GOT3 (cell line): ENCODE results near the gene DEDD2.

ENCODE experiments used
- DNase-seq: peaks from one replicate; lab custom pipeline; 2025; ENCODE audit warnings: mixed read lengths; lab: John Stamatoyannopoulos, UW

Gene DEDD2

GRCh38 chr19:42248270-42249148, 31.0 kb upstream of the DEDD2 start:
- no peak for DNase-seq

GRCh38 chr19:42247640-42248199, 30.2 kb upstream of the DEDD2 start:
- DNase-seq, result no peak

DNA sequence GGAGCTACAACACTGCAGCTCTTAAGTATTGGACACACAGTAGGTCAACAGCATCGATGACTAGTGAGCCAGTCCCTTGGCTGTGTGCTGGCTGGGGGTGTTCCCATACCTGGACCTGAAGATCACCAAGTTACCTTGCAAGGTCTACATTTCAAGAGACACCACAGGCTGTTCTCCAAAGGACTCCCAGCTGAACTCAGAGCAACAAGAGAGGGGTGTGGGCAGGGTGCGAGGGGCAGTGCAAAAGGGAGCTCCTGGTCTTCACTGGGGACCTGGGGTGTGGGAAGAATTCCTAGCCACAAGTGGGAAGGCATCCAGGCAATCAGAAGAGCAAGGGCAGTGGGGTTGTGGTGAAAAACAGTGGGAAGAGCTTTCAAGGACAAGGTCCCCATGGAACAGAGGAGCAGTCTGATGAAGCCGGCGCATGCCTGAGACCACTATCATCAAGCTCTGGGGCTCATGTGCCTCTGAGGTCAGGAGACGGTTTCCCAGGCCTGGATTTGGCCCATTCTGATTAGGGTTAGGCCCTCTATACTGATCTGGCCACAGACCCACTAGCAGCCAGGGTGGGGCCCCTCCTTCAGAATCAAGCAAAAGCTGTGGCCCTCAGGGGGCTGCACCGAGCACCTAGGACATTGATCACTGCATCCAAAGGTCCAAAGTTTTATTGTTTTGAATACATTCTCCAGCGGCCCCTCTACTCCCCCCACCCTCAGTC, 29.6 kb upstream of the DEDD2 start:
- no peak for DNase-seq

DNA sequence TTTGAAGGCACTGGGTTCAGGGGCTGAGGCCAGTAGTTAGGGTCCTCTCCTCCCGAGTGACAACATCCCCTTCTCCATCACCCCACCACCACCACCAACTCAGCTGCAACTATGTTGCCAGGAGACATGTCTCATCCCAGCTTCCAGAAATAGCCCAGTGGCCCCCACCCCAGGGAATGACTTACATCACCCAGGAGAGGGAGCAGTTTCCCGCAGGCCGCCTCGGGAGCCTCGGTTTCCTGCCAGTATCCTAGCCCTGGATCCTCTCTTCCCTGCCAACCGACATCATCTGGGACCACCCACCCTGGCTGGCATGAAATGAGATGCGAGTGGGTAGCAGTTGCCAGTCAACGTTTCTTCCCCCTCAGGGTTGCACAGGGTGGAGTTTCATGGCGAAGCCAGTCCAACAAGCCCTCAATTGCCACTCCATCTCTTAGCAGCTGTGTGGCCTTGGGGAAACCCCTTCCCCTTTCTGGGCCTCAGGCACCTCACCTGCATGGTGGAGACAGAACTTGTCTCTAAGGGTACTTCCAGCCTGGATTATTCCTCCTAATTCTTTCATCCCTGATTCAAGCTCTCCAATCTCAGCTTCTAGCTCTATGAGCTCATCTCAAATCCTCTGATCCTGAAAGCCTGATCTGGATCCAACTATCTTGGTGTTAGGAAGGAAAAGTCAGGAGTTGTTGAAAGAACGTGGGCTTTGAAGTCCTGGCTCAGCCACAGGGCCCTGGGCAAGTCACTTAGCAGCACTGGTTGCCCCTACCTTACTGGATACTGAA, 28.9 kb upstream of the DEDD2 start:
- DNase-seq, result no peak

- no peak for DNase-seq
Observed at GRCh38 chr19:42245231-42245630, 27.8 kb upstream of the DEDD2 start.

- DNase-seq, result peak; percentile 72
Observed at GRCh38 chr19:42244347-42245220, 27.1 kb upstream of the DEDD2 start.

DNA sequence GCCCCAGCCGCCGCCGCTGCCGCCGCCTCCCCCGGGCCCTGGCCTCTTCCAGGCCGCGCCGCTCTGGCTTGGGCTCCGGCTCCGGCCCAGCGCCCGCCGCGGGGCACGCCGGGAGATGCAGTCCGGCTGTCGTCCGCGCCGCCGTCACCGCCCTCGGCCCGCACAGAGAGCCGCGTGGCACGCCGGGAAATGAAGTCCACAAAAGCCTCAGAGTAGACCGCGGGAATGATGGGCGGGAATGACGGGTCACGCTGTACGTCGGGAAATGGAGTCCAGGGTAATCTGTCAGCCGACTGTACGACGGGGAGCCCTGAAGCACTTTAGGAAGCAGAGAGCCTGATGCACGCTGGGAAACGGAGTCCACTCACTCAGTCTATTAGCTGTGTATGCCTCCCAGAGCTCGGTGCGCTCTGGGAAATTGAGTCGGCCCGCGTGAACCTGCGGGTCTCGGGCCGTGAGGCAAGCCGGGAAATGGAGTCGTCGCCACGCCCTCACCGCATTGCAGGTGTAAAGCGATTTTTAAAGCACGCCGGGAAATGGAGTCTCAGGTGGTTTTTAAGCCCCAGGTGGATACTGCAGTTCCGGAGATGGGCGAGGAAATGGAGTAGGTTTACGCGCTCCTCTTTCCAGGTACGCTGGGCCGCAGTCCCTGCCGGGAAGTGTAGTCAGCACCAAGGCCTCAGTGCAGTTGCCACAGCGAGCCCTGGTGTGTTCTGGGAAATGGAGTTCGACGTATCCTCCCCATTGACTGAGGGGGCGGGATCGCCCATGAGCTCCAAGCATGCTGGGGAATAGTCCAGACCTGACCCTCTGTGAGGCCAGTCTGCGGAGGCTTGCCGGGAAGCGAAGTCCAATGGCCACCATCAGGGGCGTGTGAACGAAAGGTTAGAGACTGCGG, 25.3 kb upstream of the DEDD2 start, which contains the start of gene GSK3A:
TSS of gene GSK3A (minus strand) at position 91 of the 898 bp plus-strand sequence. CDS start 137 bp downstream, outside the sequence.
- DNase-seq, result peak; percentile 94

DNA sequence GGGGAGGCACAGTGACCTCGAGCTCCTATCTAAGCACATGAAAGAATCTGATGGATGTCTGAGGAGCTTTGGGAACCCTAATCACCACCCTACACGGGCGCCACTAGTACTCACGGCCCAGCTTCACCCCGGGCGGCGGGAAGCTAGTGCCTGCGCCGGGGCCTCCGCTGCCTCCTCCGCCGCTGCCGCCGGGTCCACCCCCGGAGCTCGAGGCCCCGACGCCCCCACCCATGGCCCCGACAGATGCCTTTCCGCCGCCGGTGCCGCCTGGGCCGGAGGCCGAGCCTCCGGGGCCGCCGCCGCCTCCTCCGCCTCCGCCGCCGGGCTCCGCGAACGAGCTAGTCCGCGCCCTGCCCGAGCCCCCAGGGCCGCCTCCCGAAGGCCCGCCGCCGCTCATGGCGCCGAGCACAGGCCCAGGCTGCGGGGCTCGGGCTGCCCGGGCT, 24.6 kb upstream of the DEDD2 start:
- DNase-seq, result no peak

DNA sequence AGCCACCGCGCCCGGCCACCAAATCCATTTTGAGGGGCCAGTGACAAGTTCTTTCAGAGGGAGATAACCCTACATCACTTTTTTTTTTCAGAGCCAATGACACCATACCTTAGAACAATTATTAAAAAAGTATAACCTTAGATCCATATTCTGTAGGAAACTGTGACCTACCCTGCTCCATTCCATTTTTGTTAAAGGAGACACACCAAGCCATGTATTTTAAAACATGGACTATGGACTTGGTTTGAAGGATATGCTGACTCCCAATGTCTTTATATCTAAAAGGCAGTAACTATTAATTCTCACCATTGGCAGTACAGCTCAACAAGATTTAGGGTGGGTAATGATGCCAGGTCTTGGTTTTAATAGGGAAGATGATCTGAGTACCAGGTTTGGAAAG, 23.8 kb upstream of the DEDD2 start:
- no peak for DNase-seq

GRCh38 chr19:42239544-42240220, 22.2 kb upstream of the DEDD2 start:
- no peak for DNase-seq

DNA sequence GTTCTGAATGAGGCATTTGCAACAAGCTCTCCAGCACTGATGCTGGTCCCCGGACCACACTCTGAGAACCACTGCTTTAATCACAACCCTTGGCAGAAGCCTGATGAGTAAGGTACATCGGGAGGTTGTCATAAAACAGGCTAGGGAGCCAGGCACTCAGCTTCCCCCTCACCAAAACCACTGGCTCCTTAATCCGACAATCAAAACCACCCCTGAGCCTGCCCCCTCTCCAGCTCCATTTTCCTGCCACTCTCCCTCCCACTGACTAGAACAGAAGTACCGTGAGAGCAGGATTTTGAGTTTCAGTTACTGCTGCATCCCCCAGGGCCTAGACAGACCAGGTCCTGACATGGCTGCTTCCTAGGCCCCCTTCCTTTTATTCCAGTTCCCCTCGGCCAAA, 17.7 kb upstream of the DEDD2 start:
- no peak for DNase-seq

DNA sequence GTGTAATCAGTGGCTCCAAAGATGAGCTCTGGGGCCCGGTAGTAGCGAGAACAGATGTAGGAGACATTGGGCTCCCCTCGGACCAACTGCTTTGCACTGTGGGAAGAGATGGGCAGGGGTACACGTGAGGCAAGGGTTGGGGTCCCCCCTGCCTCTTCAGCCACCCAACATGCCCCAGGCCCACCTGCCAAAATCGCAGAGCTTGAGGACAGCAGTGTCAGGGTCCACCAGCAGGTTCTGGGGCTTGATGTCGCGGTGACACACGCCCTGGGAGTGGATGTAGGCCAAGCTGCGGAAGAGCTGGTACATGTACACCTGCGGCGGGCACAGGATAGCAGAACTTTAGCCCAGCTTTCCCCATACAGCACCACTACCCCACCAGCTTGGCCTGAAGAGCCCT, 16.9 kb upstream of the DEDD2 start:
- DNase-seq, result no peak

DNA sequence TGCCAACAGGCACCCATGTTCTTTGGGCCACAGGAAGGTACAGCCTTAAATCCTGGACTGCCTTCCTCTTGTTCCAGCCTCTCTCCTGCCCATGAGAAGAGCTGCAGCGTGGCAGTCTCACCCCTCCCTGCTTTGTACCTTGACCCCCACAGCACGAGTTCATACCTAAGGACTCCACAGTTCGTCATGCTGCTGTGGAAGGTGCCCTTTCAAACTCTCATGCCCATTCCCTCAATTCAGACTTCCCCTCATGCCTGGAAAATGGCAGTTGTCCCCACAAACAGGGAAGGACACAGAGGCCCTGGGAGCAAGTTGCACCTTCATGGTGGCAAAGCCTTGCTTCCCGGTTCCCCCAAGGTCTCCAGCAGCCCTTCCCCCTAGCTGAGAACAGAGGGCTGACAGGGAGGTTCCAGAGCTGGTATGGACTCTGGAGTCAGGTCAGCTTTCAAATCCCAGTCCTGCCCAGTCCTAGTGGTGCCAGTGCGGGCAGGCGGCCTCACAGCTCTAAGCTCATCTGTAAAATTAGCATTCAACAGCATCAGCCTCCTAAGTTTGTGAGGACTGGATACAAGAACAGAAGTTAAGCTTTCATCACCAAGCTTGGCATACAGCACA, 16.3 kb upstream of the DEDD2 start:
- no peak for DNase-seq

DNA sequence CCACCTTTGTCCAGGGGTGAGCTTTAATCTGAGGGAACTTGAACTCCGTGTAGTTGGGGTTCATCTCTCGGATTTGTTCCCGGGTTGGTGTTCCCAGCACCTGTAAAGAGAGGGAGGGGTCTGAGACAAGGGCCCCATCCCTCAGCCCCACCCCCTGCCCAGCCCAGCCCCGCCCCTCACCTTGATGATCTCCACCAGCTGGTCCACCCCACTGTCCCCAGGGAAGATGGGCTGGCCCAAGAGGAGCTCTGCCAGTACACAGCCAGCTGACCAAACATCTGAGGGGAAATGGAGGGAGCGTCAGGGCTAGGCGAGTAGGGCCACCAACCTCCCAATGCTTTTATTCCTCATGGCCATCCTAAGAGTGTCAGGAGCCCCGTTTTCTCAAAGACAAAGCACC, 15.6 kb upstream of the DEDD2 start:
- no peak for DNase-seq

- no peak for DNase-seq
Observed at GRCh38 chr19:42232435-42232834, 15.0 kb upstream of the DEDD2 start.

GRCh38 chr19:42230571-42230970, 13.1 kb upstream of the DEDD2 start:
- DNase-seq, result no peak

DNA sequence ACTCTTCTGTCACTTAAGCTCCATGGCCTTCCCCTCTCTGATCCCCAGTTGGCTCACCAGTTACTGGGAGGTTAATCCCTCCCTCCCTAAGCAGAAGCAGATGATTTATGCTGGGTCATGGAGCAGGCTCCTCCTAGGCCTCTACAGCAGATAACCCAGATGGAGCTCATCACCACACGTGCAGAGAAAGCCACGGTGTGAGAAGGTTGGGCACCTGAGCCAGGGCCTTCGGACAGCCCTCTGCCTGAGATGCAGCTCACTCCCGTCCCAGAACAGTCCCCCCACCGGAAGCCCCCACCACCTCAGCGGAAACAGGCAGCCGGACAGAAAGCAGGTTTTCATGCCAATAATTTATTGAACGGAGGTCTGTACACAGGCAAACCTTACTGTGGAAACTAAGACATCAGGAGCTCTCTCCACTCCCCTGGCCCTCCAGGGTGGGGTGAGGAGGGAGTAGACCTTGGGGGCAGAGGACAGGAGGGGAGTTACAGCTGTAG, 12.4 kb upstream of the DEDD2 start:
- no peak for DNase-seq

GRCh38 chr19:42229301-42229854, 11.9 kb upstream of the DEDD2 start:
- no peak for DNase-seq
